ENCODE results near the gene IAPP.
"Not testable (repeated sequence)": the region's sequence is repeated elsewhere in the genome, so short reads cannot be mapped to it uniquely, and the experiment has no call there.

Gene IAPP

GRCh38 chr12:21370845-21371449 lies 1.8 kb upstream of the IAPP start:
- no peaks in the 10 kb centered on the region for H3F3A ChIP-seq (ENCODE audit: insufficient read depth, low read length)
- no peak overlapping the region for H2AFZ ChIP-seq (ENCODE audit: low read length)
- no peaks in the 10 kb centered on the region for H3K36me3 ChIP-seq (replicated peaks; ENCODE audit: insufficient read depth, low read length)
- H3K79me2 ChIP-seq (ENCODE audit: low read length) = no peaks in the 10 kb centered on the region
- no peaks in the 10 kb centered on the region for H3K4me1 ChIP-seq (ENCODE audit: low read length)
- H3K9me3 ChIP-seq (replicated peaks; ENCODE audit: insufficient read depth, low read length) = no peaks in the 10 kb centered on the region
- H3K9ac ChIP-seq (ENCODE audit: low read length) = no peak overlapping the region
- no peak for DNase-seq
- no peak overlapping the region for H3K27ac ChIP-seq (ENCODE audit: low read length)
- TF ChIP-seq EZH2phosphoT487 (IDR thresholded peaks at IDR 0.05; ENCODE audit: low read length) (no peak), EZH2 (optimal IDR thresholded peaks at IDR 0.05; ENCODE audit: low read depth, low read length) (no peak)
- TF ChIP-seq, protein P1, sequence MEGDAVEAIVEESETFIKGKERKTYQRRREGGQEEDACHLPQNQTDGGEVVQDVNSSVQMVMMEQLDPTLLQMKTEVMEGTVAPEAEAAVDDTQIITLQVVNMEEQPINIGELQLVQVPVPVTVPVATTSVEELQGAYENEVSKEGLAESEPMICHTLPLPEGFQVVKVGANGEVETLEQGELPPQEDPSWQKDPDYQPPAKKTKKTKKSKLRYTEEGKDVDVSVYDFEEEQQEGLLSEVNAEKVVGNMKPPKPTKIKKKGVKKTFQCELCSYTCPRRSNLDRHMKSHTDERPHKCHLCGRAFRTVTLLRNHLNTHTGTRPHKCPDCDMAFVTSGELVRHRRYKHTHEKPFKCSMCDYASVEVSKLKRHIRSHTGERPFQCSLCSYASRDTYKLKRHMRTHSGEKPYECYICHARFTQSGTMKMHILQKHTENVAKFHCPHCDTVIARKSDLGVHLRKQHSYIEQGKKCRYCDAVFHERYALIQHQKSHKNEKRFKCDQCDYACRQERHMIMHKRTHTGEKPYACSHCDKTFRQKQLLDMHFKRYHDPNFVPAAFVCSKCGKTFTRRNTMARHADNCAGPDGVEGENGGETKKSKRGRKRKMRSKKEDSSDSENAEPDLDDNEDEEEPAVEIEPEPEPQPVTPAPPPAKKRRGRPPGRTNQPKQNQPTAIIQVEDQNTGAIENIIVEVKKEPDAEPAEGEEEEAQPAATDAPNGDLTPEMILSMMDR (IDR thresholded peaks at IDR 0.05; ENCODE audit: low read length) = no peak
- H4K20me1 ChIP-seq (ENCODE audit: insufficient read depth, low read length) = no peaks in the 10 kb centered on the region
- H3K9me2 ChIP-seq (replicated peaks; ENCODE audit: insufficient read depth, low read length) = no peaks in the 10 kb centered on the region; the same call in 1 of the 2 replicates
- no peaks in the 10 kb centered on the region for H3K27me3 ChIP-seq (replicated peaks; ENCODE audit: insufficient read depth, low read length)
- H3K4me3 ChIP-seq (ENCODE audit: low read length) = no peak overlapping the region
- H3K4me2 ChIP-seq (ENCODE audit: low read depth, low read length) = no peak overlapping the region

DNA sequence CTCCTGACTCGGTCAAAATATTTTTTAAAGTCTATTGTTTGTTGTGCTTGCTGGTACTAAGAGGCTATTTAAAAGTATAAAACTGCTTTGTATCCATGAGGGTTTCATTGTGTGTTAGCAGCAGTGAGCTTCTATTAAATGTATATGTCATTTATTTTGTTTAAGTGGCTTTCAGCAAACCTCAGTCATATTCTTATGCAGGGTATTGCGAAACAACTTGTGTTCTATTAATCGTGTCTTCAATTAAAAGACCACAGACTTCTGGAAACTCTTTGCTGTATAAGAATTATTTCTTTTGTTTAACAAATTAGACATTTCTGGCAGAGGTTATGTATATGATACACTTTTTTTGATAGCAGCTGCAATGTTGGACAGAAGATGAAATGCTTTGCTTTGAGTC lies 6.5 kb downstream of the IAPP start:
- Histone ChIP-seq H2AFZ (ENCODE audit: low read length) (no peak overlapping the region), H3K36me3 (replicated peaks; ENCODE audit: insufficient read depth, low read length) (no peaks in the 10 kb centered on the region), H3K9me3 (replicated peaks; ENCODE audit: insufficient read depth, low read length) (no peaks in the 10 kb centered on the region), H4K20me1 (ENCODE audit: insufficient read depth, low read length) (no peaks in the 10 kb centered on the region), H3K4me3 (ENCODE audit: low read length) (no peak overlapping the region), H3K4me2 (ENCODE audit: low read depth, low read length) (no peak overlapping the region), H3K9me2 (replicated peaks; ENCODE audit: insufficient read depth, low read length) (no peaks in the 10 kb centered on the region), H3F3A (ENCODE audit: insufficient read depth, low read length) (no peaks in the 10 kb centered on the region), H3K9ac (ENCODE audit: low read length) (no peak overlapping the region), H3K4me1 (ENCODE audit: low read length) (no peaks in the 10 kb centered on the region), H3K27ac (ENCODE audit: low read length) (no peak overlapping the region), H3K79me2 (ENCODE audit: low read length) (no peaks in the 10 kb centered on the region), H3K27me3 (replicated peaks; ENCODE audit: insufficient read depth, low read length) (no peaks in the 10 kb centered on the region)
- no peak for DNase-seq
- TF ChIP-seq EZH2phosphoT487 (IDR thresholded peaks at IDR 0.05; ENCODE audit: low read length) = no peak
- no peak for TF ChIP-seq EZH2 (optimal IDR thresholded peaks at IDR 0.05; ENCODE audit: low read depth, low read length)
- TF ChIP-seq, protein P1 (IDR thresholded peaks at IDR 0.05; ENCODE audit: low read length) = no peak

DNA sequence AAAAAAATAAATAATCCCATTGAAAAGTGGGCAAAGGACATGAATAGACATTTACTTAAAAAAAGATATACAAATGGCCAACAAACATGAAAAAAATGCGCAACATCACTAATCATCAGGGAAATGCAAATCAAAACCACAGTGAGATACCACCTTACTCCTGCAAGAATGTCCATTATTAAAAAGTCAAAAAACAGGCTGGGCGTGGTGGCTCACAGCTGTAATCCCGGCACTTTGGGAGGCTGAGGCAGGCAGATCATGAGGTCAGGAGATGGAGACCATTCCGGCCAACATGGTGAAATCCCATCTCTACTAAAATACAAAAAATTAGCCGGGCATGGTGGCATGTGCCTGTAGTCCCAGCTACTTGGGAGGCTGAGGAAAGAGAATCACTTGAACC lies 8.6 kb downstream of the IAPP start:
- H3K79me2 ChIP-seq (ENCODE audit: low read length); DNase-seq; H3K27me3 ChIP-seq (replicated peaks; ENCODE audit: insufficient read depth, low read length); H3K36me3 ChIP-seq (replicated peaks; ENCODE audit: insufficient read depth, low read length); H3K4me3 ChIP-seq (ENCODE audit: low read length); H3K27ac ChIP-seq (ENCODE audit: low read length); H3K9ac ChIP-seq (ENCODE audit: low read length); H3K9me3 ChIP-seq (replicated peaks; ENCODE audit: insufficient read depth, low read length); H4K20me1 ChIP-seq (ENCODE audit: insufficient read depth, low read length); H3K4me1 ChIP-seq (ENCODE audit: low read length); H3F3A ChIP-seq (ENCODE audit: insufficient read depth, low read length); H3K4me2 ChIP-seq (ENCODE audit: low read depth, low read length); H2AFZ ChIP-seq (ENCODE audit: low read length); H3K9me2 ChIP-seq (replicated peaks; ENCODE audit: insufficient read depth, low read length): not testable (repeated sequence)

- H4K20me1 ChIP-seq (ENCODE audit: insufficient read depth, low read length) = no peaks in the 10 kb centered on the region
- no peaks in the 10 kb centered on the region for H3K27me3 ChIP-seq (replicated peaks; ENCODE audit: insufficient read depth, low read length)
- no peaks in the 10 kb centered on the region for H3K9me3 ChIP-seq (replicated peaks; ENCODE audit: insufficient read depth, low read length)
- no peak overlapping the region for H2AFZ ChIP-seq (ENCODE audit: low read length)
- H3K4me3 ChIP-seq (ENCODE audit: low read length) = no peak overlapping the region
- H3F3A ChIP-seq (ENCODE audit: insufficient read depth, low read length) = no peaks in the 10 kb centered on the region
- no peak overlapping the region for H3K9ac ChIP-seq (ENCODE audit: low read length)
- H3K4me1 ChIP-seq (ENCODE audit: low read length) = no peaks in the 10 kb centered on the region
- no peak overlapping the region for H3K27ac ChIP-seq (ENCODE audit: low read length)
- no peaks in the 10 kb centered on the region for H3K9me2 ChIP-seq (replicated peaks; ENCODE audit: insufficient read depth, low read length)
- H3K36me3 ChIP-seq (replicated peaks; ENCODE audit: insufficient read depth, low read length) = no peaks in the 10 kb centered on the region
- TF ChIP-seq, protein P1 (IDR thresholded peaks at IDR 0.05; ENCODE audit: low read length) = no peak
- TF ChIP-seq EZH2 (optimal IDR thresholded peaks at IDR 0.05; ENCODE audit: low read depth, low read length) (no peak), EZH2phosphoT487 (IDR thresholded peaks at IDR 0.05; ENCODE audit: low read length) (no peak)
- no peak overlapping the region for H3K4me2 ChIP-seq (ENCODE audit: low read depth, low read length)
- no peaks in the 10 kb centered on the region for H3K79me2 ChIP-seq (ENCODE audit: low read length)
- no peak for DNase-seq
Observed at GRCh38 chr12:21384261-21384660, 11.6 kb downstream of the IAPP start.
